Measurements from ENCODE around the gene ADSL.

ADSL gene

DNA sequence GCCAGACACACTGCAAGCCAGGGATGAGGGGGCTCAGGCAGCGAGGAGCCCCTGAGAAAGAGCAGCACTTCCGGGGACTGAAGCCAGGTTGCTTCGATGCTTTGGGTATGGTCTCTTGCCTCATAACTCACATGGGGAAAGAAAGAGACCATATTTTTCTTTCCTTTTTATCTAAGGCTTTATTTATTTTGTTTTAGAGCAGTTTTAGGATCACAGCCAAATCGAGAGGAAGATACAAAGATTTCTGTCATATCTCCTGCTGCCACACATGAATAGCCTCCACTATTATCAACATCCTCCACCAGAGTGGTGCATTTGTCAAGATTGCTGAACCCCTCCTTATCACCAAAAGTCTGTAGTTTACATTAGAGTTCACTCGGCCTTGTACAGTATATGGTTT is 24.3 kb upstream of the ADSL start:
- Mint-ChIP-seq H3K27me3 (no peaks in the 10 kb centered on the region), H3K9me3 (ENCODE audit: low read depth) (no peaks in the 10 kb centered on the region), H3K36me3 (peaks cover 22% of the 10 kb centered on the region), H3K4me1 (ENCODE audit: low read depth) (peaks cover 59% of the 10 kb centered on the region), H3K27ac (peak overlapping the region; percentile 81), H3K4me3 (no peak overlapping the region)

DNA sequence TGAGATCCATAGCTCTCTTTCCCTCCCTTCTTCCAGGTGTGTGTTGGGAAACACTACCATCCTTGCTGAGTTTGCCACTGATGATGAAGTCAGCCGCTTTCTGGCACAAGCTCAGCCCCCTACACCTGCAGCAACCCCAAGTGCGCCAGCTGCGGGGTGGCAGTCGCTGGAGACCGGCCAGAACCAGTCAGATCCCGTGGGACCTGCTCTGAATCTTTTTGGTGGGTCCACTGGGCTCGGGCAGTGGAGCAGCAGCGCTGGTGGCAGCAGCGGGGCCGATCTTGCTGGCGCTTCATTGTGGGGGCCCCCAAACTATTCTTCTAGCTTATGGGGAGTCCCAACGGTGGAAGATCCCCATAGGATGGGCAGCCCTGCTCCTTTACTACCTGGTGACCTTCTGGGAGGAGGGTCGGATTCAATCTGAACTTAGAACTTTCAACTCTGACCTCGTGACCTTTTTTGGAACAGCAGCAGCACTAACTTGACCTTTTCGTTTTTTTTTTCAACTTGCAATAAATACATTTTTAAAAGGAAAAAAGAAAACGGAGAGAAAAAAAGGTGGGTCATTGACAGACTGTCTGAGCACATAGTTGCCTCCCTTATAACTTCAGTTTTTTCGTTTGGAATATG is 23.4 kb upstream of the ADSL start:
- Mint-ChIP-seq H3K9me3 (ENCODE audit: low read depth) (no peaks in the 10 kb centered on the region), H3K4me1 (ENCODE audit: low read depth) (peaks cover 68% of the 10 kb centered on the region), H3K36me3 (peaks cover 19% of the 10 kb centered on the region), H3K27me3 (no peaks in the 10 kb centered on the region), H3K27ac (peak overlapping the region; percentile 90), H3K4me3 (no peak overlapping the region)

DNA sequence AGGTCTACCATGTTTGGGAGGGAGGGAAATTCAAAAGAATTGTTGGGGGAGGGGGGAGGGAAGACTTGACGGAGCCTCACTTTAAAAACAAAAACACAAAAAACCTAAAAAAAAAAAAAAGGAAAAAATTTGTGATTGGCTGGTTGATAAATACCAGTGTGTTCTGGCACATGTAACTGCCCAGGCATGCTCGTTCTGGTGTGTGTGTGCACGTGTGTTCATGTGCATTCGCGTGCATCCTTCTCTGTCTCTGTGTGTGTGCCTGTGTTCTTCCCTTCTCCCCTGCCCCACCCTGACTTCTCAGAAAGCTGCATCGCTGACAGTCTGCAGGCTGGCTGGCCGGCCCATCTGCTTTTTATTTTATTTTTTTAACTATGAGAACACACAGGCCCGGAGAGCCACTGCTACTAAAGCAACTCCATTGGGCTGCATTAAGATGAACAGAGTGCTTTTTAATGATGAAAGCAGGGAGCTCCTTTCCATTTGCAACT is 22.6 kb upstream of the ADSL start:
- H3K9me3 Mint-ChIP-seq (ENCODE audit: low read depth), result no peaks in the 10 kb centered on the region
- H3K27me3 Mint-ChIP-seq, result no peaks in the 10 kb centered on the region
- H3K4me1 Mint-ChIP-seq (ENCODE audit: low read depth), result peaks cover 76% of the 10 kb centered on the region
- peak overlapping the region; percentile 90 for H3K27ac Mint-ChIP-seq
- H3K36me3 Mint-ChIP-seq, result peaks cover 17% of the 10 kb centered on the region
- peak overlapping the region; percentile 76 for H3K4me3 Mint-ChIP-seq

DNA sequence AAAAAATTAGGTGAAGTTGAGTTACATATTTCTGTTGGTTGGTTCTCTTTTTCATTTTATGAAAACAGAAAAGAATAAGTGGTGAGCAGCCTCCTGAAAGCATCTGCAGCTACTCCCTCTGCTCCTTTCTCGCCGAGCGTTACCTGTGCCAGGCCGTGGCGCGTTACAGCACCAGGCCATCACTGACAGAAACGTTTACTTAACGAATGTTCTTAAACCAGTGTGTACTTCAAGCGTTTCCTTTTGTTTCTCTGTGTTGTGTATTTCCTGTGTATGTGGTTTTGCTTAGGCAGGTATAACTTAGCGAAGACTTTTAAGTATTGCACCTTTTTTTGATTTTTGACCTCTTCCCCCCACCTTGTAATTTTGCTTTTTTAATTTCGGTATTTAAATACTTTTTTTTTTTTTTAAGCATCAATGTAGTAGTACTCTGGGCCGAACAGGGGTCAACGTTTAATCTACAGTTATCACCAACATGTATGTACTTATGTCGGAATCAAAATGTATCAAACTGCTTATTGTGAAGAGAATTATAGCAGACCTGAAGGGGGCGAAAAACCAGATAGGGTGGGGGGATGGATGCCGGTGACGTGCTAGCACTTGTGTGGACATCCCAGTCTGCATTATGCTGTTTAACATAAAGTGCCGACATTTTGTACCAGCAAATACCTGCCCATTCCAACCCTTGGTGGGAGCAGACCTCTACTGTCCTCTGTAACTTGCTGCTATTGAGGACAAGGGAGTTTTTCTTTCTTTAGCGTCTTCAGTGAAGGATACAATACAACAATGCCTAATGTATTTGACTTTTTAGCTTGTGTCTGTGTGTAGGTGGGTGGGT is 21.6 kb upstream of the ADSL start:
- Mint-ChIP-seq H3K4me3 (peak overlapping the region; percentile 76), H3K27ac (peak overlapping the region; percentile 90), H3K9me3 (ENCODE audit: low read depth) (no peaks in the 10 kb centered on the region), H3K27me3 (no peaks in the 10 kb centered on the region), H3K36me3 (peaks cover 17% of the 10 kb centered on the region), H3K4me1 (ENCODE audit: low read depth) (peaks cover 86% of the 10 kb centered on the region)

DNA sequence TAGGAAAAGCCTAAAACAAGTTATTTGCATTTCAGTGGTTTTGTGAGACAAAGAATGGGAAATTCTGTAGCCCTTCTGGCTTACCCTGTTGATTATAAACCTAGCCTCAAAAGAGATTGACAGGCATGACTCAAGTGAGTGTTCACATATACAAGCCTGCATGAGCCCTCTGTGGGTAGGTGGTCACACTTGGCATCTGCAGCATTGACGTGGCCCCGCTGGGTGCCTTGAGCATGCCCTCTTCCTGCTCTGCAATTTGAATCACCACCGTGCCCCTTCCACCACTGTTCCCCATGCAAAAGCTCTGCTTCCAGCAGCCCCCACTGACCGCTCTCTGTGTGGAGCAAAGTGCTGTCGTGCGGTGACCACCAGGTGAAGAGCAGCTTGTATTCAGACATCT is 21.0 kb upstream of the ADSL start:
- Mint-ChIP-seq H3K36me3 (peaks cover 17% of the 10 kb centered on the region), H3K9me3 (ENCODE audit: low read depth) (no peaks in the 10 kb centered on the region), H3K27me3 (no peaks in the 10 kb centered on the region), H3K4me3 (peak overlapping the region; percentile 76), H3K27ac (peak overlapping the region; percentile 90), H3K4me1 (ENCODE audit: low read depth) (peaks cover 92% of the 10 kb centered on the region)

DNA sequence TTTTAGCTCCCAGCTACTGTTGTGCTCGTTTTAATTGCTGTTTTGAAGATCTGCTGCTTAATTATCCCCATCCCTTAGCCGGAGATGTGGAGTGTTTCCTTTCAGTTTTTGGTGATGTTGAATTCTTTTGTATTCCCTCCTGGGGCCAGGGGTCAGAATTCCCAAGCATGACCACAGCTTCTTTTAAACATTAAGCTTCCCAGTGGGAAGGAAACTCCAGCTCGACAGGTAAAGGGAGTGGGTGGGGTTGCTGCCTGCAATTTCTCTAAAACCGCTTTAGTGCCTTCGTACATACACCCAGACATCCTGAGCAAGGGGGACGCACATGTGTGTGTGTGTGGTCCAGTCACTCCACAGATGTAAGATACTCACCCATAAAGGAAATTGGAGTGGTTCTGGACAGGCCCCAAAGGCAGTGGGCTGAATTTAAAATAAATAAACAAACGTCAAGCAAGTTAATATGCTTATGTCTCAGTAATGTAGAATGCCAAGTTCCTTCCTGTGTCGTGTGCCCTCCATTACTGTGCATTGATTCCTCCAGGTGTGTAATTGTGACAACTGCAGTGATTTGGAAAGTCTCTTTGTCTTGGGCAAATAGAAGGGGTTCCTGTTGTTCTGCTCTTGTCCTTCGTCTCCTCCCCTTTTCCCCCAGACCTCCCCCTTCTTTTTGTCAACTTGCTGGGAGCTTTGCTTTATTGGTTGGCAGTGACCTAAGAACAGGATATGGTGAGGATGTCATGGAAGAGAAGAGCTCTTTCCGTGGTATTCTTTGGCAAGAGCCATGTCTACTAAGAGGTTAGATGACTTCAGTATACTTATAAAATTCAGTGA is 19.2 kb upstream of the ADSL start:
- Mint-ChIP-seq H3K36me3 (peaks cover 8% of the 10 kb centered on the region), H3K4me1 (ENCODE audit: low read depth) (peaks cover 96% of the 10 kb centered on the region), H3K4me3 (peak overlapping the region; percentile 15), H3K27me3 (no peaks in the 10 kb centered on the region), H3K27ac (peak overlapping the region; percentile 90), H3K9me3 (ENCODE audit: low read depth) (no peaks in the 10 kb centered on the region)

DNA sequence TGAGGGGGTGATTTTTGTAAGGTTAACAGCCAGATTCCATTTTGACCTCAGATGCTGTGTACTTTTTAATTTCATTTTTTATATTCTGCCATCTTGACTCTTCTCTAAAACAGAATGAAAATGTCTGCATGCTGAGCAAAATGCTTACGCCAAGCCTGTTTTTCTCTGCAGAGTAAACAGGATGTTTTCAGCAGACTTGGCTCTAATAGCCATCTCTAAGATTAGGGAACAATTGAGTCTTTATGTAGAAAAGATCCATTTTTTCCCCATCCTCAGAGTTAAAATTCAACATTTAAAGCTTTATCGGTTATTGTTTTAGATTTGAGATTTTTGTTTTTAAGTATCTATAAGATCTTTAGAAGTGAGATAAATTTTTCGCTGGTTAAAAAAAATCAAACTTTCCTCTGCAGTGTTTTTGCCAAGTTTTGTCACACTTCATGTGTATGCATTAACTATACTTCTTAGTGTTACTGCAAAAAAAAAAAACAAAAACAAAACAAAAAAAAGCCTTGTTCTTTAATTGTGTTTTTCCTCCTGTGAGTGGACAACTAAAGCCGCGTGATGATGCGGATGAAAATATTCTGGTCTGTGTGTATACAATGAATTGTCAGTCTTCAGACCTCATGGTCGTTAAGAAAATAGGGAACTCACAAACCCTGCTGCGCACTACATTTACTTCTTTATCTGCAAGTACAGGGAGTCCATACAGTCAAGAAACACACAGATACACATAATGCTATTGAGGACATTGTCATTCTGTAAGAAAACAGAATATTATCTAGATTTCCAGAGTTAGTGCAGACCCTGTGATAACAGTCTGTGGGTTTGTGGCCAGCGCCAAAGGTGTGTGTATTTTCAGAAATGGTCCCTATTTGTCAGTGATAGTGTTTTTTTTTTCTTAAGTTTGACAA is 17.5 kb upstream of the ADSL start:
- Mint-ChIP-seq H3K4me3 (no peak overlapping the region), H3K4me1 (ENCODE audit: low read depth) (peaks cover 98% of the 10 kb centered on the region), H3K27ac (peak overlapping the region; percentile 90), H3K9me3 (ENCODE audit: low read depth) (no peaks in the 10 kb centered on the region), H3K27me3 (no peaks in the 10 kb centered on the region), H3K36me3 (peaks cover 3% of the 10 kb centered on the region)

DNA sequence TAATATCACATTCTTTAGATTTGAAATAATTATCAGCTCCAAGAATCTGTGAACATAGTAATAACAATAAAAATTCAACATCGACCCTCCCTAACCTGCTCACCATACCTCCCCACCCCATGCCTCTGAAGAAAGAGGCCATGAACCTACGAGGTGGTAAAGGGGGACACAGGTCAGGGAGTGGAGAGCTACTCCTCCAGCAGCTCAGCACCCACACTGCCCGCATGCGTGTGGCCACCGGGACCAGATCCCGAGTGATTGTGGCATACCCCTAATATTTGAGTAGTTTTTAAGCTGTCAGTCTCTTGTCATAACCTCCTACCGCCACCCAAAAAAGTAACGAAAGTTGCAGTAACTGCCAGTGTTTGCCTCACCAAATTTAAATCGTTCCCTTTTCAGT is 16.8 kb upstream of the ADSL start:
- H3K4me1 Mint-ChIP-seq (ENCODE audit: low read depth), result peaks cover 98% of the 10 kb centered on the region
- no peaks in the 10 kb centered on the region for H3K9me3 Mint-ChIP-seq (ENCODE audit: low read depth)
- peaks cover 3% of the 10 kb centered on the region for H3K36me3 Mint-ChIP-seq
- H3K27ac Mint-ChIP-seq, result peak overlapping the region; percentile 90
- no peaks in the 10 kb centered on the region for H3K27me3 Mint-ChIP-seq
- no peak overlapping the region for H3K4me3 Mint-ChIP-seq

DNA sequence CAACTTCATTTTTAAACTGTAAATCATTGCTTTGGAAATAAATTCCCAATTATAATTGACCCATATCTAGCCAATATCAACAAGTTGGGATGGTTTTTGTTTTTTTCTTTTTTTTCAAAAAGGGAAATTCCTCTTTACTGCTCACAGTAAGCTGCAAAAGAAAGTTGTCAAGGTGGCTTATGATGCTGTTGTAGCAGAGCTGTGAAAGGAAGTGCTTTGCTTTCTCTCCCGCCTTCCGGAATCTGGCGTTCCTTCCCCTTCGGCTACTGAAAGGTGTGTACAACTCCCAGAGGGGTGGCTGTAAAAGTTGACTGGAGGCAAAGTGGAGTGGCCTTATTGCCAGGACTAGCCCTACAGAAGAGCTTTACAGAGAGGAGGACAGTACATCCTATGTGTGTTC is 16.2 kb upstream of the ADSL start:
- Mint-ChIP-seq H3K27ac (peak overlapping the region; percentile 90), H3K4me1 (ENCODE audit: low read depth) (peaks cover 98% of the 10 kb centered on the region), H3K4me3 (peak overlapping the region; percentile 22), H3K9me3 (ENCODE audit: low read depth) (no peaks in the 10 kb centered on the region), H3K27me3 (no peaks in the 10 kb centered on the region), H3K36me3 (peaks cover 3% of the 10 kb centered on the region)

DNA sequence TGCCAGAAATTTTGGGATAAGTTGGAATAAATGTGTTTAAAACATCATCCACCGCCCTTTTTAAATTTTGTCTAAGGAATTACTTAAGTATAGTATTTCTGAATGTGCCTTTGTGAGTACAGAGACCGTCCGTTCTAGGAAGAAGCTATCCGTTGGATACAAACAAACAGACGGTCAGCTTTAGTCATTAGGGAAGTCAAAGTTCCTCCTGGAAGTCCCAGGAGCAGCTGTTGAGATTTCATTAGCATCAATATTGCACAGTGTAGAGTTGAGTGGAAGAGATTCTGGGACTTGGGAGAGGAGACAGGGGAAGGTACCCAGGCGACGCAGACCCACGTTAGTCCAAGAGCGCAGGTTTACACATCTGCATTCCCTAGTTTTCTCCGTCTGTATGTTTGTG is 15.7 kb upstream of the ADSL start:
- Mint-ChIP-seq H3K9me3 (ENCODE audit: low read depth) (no peaks in the 10 kb centered on the region), H3K27ac (peak overlapping the region; percentile 90), H3K36me3 (peaks cover 3% of the 10 kb centered on the region), H3K4me3 (peak overlapping the region; percentile 23), H3K4me1 (ENCODE audit: low read depth) (peaks cover 96% of the 10 kb centered on the region), H3K27me3 (no peaks in the 10 kb centered on the region)

DNA sequence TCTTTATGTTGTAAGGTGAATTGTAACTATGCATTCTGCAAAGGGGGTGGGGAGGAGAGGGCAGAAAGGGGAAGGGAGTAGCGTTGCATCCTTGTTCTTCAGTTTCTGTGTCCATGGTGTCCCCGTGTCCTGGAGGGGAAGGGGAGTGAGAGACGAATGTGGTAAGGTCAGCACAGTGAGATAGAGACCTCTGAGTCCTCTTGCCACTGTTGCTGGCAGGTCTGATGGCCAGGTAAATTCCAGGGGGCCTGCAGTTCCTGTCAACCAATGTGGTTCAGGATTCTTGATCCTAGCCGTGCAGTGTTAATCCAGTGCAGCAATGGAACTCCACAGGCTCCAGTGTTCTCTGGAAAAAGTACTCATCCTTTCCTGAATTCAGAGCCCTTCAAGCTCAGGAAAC is 14.6 kb upstream of the ADSL start:
- peaks cover 3% of the 10 kb centered on the region for H3K36me3 Mint-ChIP-seq

DNA sequence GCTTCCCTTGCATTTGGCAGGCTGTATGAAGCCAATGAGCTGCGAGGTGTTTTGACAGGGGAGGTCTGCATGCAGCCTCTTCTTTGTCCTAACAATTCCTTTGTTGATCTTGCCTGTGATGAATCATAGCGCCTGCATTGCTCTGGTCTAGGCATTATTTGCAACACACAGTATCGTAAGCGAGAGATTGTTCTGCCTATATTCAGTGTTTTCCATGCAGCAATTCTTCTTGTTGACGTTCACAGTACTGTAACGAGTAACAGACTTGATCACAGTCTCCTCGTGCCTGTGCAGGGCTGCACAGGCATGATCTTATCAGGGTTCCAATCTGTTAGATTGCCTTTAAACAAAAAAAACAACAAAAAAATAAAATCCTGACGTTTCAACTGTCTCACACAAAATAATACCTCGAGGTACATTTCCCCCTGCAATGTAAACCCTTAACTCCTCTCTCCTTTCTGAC is 13.9 kb upstream of the ADSL start:
- peak overlapping the region; percentile 91 for H3K27ac Mint-ChIP-seq
- H3K4me3 Mint-ChIP-seq, result peak overlapping the region; percentile 80
- no peaks in the 10 kb centered on the region for H3K9me3 Mint-ChIP-seq (ENCODE audit: low read depth)
- H3K4me1 Mint-ChIP-seq (ENCODE audit: low read depth), result peaks cover 90% of the 10 kb centered on the region
- H3K27me3 Mint-ChIP-seq, result no peaks in the 10 kb centered on the region
- peaks cover under 1% of the 10 kb centered on the region for H3K36me3 Mint-ChIP-seq

More for the DNA sequence above, 14.6 kb upstream of the ADSL start:
- peak overlapping the region; percentile 40 for H3K4me3 Mint-ChIP-seq
- no peaks in the 10 kb centered on the region for H3K27me3 Mint-ChIP-seq
- peak overlapping the region; percentile 91 for H3K27ac Mint-ChIP-seq
- no peaks in the 10 kb centered on the region for H3K9me3 Mint-ChIP-seq (ENCODE audit: low read depth)
- peaks cover 96% of the 10 kb centered on the region for H3K4me1 Mint-ChIP-seq (ENCODE audit: low read depth)

DNA sequence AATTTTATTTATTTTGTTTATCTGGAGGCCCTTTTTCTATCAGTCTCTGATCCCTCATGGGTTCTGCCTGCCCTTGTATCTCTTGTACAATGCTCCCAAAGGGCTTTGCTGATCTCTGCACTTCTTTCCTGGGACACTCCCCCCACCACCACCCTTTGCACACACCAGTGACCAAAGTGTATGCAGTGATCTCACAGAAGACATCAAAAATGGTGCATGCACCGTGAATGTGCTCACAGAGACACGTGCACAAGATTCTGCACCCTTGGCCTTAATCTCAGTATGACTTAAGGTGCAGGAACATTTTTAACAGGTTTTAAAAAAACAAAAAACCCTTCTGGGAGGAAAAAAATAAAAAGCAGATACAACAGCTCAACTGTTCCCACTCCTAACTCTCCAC is 12.2 kb upstream of the ADSL start:
- H3K27ac Mint-ChIP-seq, result peak overlapping the region; percentile 91
- no peaks in the 10 kb centered on the region for H3K36me3 Mint-ChIP-seq
- peaks cover 77% of the 10 kb centered on the region for H3K4me1 Mint-ChIP-seq (ENCODE audit: low read depth)
- no peaks in the 10 kb centered on the region for H3K27me3 Mint-ChIP-seq
- peak overlapping the region; percentile 68 for H3K4me3 Mint-ChIP-seq
- no peaks in the 10 kb centered on the region for H3K9me3 Mint-ChIP-seq (ENCODE audit: low read depth)

DNA sequence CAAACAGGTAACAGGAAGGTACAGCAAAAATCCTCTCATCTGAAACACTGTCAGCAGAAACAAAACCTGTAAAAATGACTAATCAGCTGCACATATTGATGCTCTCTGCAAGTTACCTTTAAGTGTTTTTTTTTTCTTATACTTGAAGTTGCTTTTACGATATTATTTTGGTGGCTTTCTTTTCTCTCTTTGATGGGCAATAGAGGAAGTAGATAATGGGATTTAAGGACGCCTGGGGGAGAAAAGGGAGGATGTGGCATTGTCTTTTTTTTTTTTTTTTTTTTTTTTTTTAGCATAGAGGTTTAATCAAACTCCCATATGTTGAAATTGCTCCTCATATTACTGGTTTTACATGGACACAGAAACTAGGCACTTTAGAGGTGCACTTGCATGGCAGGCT is 11.4 kb upstream of the ADSL start:
- no peaks in the 10 kb centered on the region for H3K27me3 Mint-ChIP-seq
- H3K36me3 Mint-ChIP-seq, result no peaks in the 10 kb centered on the region
- peak overlapping the region; percentile 91 for H3K27ac Mint-ChIP-seq
- peak overlapping the region; percentile 68 for H3K4me3 Mint-ChIP-seq
- H3K9me3 Mint-ChIP-seq (ENCODE audit: low read depth), result no peaks in the 10 kb centered on the region
- H3K4me1 Mint-ChIP-seq (ENCODE audit: low read depth), result peaks cover 69% of the 10 kb centered on the region

All from activated naive CD8-positive, alpha-beta T cell (primary cell).